ENCODE results near the gene CALML5. TPM values are rescaled to one million over a fixed set of nuclear protein-coding genes. Genes with fewer than 3 reads are reported as not detected.
A peak's percentile ranks its signal among the peaks of the same experiment; 100 is the strongest.

CALML5 gene
- total RNA-seq, 1 donor from 2014 or later = not detected

GRCh38 chr10:5540891-5541290, 41.5 kb upstream of the CALML5 start:
- DNase-seq (ENCODE audit: low spot score in 2 of 2) = peak in 1 of 2 donors; percentile 54
- peaks cover 0 to 17% of the 10 kb centered on the region in 2 donors for H3K9me3 ChIP-seq
- H3K4me3 ChIP-seq = no peak overlapping the region
- H3K36me3 ChIP-seq = no peaks in the 10 kb centered on the region
- TF ChIP-seq CTCF (IDR thresholded peaks at IDR 0.05) = no peak
- intact Hi-C loops (cut with DNase I) = no loop called here
- H3K27ac ChIP-seq = peak overlapping the region in 1 of 2 donors; percentile 14
- H3K4me1 ChIP-seq = peaks cover 8 to 39% of the 10 kb centered on the region in 2 donors
- H3K27me3 ChIP-seq = no peaks in the 10 kb centered on the region

GRCh38 chr10:5540080-5540479, 40.7 kb upstream of the CALML5 start:
- H3K4me3 ChIP-seq = no peak overlapping the region
- H3K27ac ChIP-seq = no peak overlapping the region
- no peak for TF ChIP-seq CTCF (IDR thresholded peaks at IDR 0.05)
- DNase-seq (ENCODE audit: low spot score in 2 of 2) = peak in 1 of 2 donors; percentile 34
- H3K9me3 ChIP-seq = peaks cover 0 to 17% of the 10 kb centered on the region in 2 donors
- no peaks in the 10 kb centered on the region for H3K36me3 ChIP-seq
- intact Hi-C loops (cut with DNase I) = no loop called here
- H3K4me1 ChIP-seq = peaks cover 6 to 34% of the 10 kb centered on the region in 2 donors
- H3K27me3 ChIP-seq = no peaks in the 10 kb centered on the region

GRCh38 chr10:5538892-5539651, 39.7 kb upstream of the CALML5 start:
- Histone ChIP-seq H3K27ac (peak overlapping the region; percentile 61 to 87), H3K27me3 (no peaks in the 10 kb centered on the region), H3K4me3 (no peak overlapping the region), H3K4me1 (peaks cover 10 to 35% of the 10 kb centered on the region in 2 donors), H3K9me3 (peaks cover 0 to 17% of the 10 kb centered on the region in 2 donors), H3K36me3 (no peaks in the 10 kb centered on the region)
- peak in 1 of 2 donors; percentile 48 for DNase-seq (ENCODE audit: low spot score in 2 of 2)
- intact Hi-C loops (cut with DNase I) = loop anchor here (10.0 kb wide), 1 partner anchor 464 kb away; no protein-coding TSS in a partner anchor
- no peak for TF ChIP-seq CTCF (IDR thresholded peaks at IDR 0.05)

GRCh38 chr10:5538446-5538845, 39.1 kb upstream of the CALML5 start:
- peak overlapping the region; percentile 61 to 87 for H3K27ac ChIP-seq
- H3K4me1 ChIP-seq = peaks cover 10 to 42% of the 10 kb centered on the region in 2 donors
- no peaks in the 10 kb centered on the region for H3K36me3 ChIP-seq
- peaks cover 0 to 17% of the 10 kb centered on the region in 2 donors for H3K9me3 ChIP-seq
- no peak overlapping the region for H3K4me3 ChIP-seq
- TF ChIP-seq CTCF (IDR thresholded peaks at IDR 0.05) = no peak
- intact Hi-C loops (cut with DNase I) = loop anchor here (10.0 kb wide), 1 partner anchor 464 kb away; no protein-coding TSS in a partner anchor
- H3K27me3 ChIP-seq = no peaks in the 10 kb centered on the region
- DNase-seq (ENCODE audit: low spot score in 2 of 2) = peak in 1 of 2 donors; percentile 61

DNA sequence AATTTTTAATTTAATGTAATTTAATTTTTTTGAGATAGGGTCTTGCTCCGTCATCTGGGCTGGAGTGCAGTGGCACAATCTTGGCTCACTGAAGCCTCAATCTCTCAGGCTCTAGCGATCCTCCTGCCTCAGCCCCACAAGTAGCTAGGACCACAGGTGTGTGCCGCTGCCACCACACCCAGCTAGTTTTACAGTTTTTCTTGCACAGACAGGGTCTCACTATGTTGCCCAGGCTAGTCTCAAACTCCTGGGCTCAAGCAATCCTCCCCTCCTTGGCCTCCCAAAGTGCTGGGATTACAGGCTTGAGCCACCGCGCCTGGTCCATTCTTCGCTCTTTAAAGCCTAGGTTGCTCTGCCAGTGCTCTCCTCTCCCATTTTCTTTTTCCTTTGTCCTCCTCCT, 38.3 kb upstream of the CALML5 start:
- Histone ChIP-seq H3K4me1 (peaks cover 10 to 45% of the 10 kb centered on the region in 2 donors), H3K36me3 (no peaks in the 10 kb centered on the region), H3K9me3 (peaks cover 0 to 14% of the 10 kb centered on the region in 2 donors), H3K4me3 (no peak overlapping the region), H3K27ac (peak overlapping the region; percentile 61 to 87), H3K27me3 (no peaks in the 10 kb centered on the region)
- TF ChIP-seq CTCF (IDR thresholded peaks at IDR 0.05) = no peak
- DNase-seq (ENCODE audit: low spot score in 2 of 2) = peak in 1 of 2 donors; percentile 7
- intact Hi-C loops (cut with DNase I) = loop anchor here (10.0 kb wide), 1 partner anchor 463 kb away; no protein-coding TSS in a partner anchor

Data from ascending aorta (tissue), 2 donors.